B cell (primary cell): ENCODE measurements around the gene GOLPH3.

Experiments
- EZH2 ChIP-seq: IDR thresholded peaks from 2 replicates; pipeline ENCODE4 v1.6.1; 2012; ENCODE audit warnings: borderline replicate concordance, low read depth, mild to moderate bottlenecking, moderate library complexity, low read length; ENCODE audit not compliant: insufficient read depth, poor library complexity, severe bottlenecking
- TF ChIP-seq, protein P1 (sequence below): fragments of 200-600 bp; IDR thresholded peaks from one replicate; pipeline ENCODE4 v1.8.0; 2022; ENCODE audit warnings: antibody characterized with exemption, mild to moderate bottlenecking

GRCh38 chr5:32174011-32174870 lies at the start of gene GOLPH3:
- TF ChIP-seq, protein P1, sequence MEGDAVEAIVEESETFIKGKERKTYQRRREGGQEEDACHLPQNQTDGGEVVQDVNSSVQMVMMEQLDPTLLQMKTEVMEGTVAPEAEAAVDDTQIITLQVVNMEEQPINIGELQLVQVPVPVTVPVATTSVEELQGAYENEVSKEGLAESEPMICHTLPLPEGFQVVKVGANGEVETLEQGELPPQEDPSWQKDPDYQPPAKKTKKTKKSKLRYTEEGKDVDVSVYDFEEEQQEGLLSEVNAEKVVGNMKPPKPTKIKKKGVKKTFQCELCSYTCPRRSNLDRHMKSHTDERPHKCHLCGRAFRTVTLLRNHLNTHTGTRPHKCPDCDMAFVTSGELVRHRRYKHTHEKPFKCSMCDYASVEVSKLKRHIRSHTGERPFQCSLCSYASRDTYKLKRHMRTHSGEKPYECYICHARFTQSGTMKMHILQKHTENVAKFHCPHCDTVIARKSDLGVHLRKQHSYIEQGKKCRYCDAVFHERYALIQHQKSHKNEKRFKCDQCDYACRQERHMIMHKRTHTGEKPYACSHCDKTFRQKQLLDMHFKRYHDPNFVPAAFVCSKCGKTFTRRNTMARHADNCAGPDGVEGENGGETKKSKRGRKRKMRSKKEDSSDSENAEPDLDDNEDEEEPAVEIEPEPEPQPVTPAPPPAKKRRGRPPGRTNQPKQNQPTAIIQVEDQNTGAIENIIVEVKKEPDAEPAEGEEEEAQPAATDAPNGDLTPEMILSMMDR: no peak
- TF ChIP-seq EZH2: no peak
